Measurements from ENCODE around the gene PAPLN.

PAPLN gene

DNA sequence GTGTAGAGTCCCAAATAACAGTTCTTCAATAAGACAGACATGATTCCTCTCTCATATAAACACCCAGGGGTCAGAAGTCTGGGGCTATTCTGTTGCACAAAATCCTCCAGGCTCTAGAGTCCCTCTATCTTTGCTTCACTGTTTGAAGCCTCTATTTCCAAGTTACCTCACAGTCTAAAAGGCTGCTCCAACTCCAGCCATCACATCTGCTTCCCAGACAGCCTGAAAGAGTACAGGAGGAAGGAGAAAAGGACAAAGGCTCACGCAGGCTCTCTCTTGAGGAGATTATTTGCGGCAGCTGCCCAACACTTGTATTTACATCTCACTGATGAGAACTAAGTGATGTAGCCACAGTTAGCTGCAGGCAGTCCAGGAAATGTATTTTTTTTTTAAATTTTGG is 6.4 kb downstream of the PAPLN start:
- TF ChIP-seq EZH2 (IDR thresholded peaks at IDR 0.05; ENCODE audit: borderline replicate concordance, low read length) (no peak), CTCF (IDR thresholded peaks at IDR 0.05; ENCODE audit: low read length) (no peak)

GRCh38 chr14:73244541-73245290 is 7.4 kb downstream of the PAPLN start:
- peaks cover 7% of the 10 kb centered on the region; the same call in 1 of the 2 replicates for H3K27me3 ChIP-seq (ENCODE audit: insufficient read depth, low read length)
- no peak overlapping the region; the same call in 1 of the 2 replicates for H3K4me2 ChIP-seq (ENCODE audit: low read length)
- no peak overlapping the region for H3K9ac ChIP-seq (ENCODE audit: low read length)
- H3K9me3 ChIP-seq (ENCODE audit: low read length), result no peaks in the 10 kb centered on the region
- H2AFZ ChIP-seq (ENCODE audit: low read length), result no peak overlapping the region
- no peak for TF ChIP-seq EZH2 (IDR thresholded peaks at IDR 0.05; ENCODE audit: borderline replicate concordance, low read length)
- no peak for TF ChIP-seq CTCF (IDR thresholded peaks at IDR 0.05; ENCODE audit: low read length)
- no peaks in the 10 kb centered on the region for H3K79me2 ChIP-seq (ENCODE audit: insufficient read depth, low read length)
- no peak overlapping the region for H3K27ac ChIP-seq (ENCODE audit: low read depth, low read length, poor library complexity, severe bottlenecking)
- H3K4me1 ChIP-seq (ENCODE audit: insufficient read depth, low read length, severe bottlenecking), result peaks cover 43% of the 10 kb centered on the region
- no peak overlapping the region for H3K4me3 ChIP-seq (ENCODE audit: low read depth, low read length, poor library complexity, severe bottlenecking)
- H4K20me1 ChIP-seq (ENCODE audit: insufficient read depth, low read length), result no peaks in the 10 kb centered on the region
- H3K9me2 ChIP-seq (ENCODE audit: low read depth, low read length), result no peaks in the 10 kb centered on the region
- no peaks in the 10 kb centered on the region for H3K36me3 ChIP-seq (ENCODE audit: insufficient read depth, low read length)
- H3F3A ChIP-seq (ENCODE audit: insufficient read depth, low read length), result no peaks in the 10 kb centered on the region

More for the DNA sequence above, 6.4 kb downstream of the PAPLN start:
- H3K36me3 ChIP-seq (ENCODE audit: insufficient read depth, low read length), result no peaks in the 10 kb centered on the region
- H3K27ac ChIP-seq (ENCODE audit: low read depth, low read length, poor library complexity, severe bottlenecking), result no peak overlapping the region
- no peaks in the 10 kb centered on the region for H3K9me2 ChIP-seq (ENCODE audit: low read depth, low read length)
- H3K9ac ChIP-seq (ENCODE audit: low read length), result no peak overlapping the region
- peaks cover 39% of the 10 kb centered on the region for H3K4me1 ChIP-seq (ENCODE audit: insufficient read depth, low read length, severe bottlenecking)
- no peaks in the 10 kb centered on the region for H3K9me3 ChIP-seq (ENCODE audit: low read length)
- H3K79me2 ChIP-seq (ENCODE audit: insufficient read depth, low read length), result no peaks in the 10 kb centered on the region
- peaks cover 7% of the 10 kb centered on the region; the same call in 1 of the 2 replicates for H3K27me3 ChIP-seq (ENCODE audit: insufficient read depth, low read length)
- no peak overlapping the region for H3K4me3 ChIP-seq (ENCODE audit: low read depth, low read length, poor library complexity, severe bottlenecking)
- H3K4me2 ChIP-seq (ENCODE audit: low read length), result no peak overlapping the region
- H4K20me1 ChIP-seq (ENCODE audit: insufficient read depth, low read length), result no peaks in the 10 kb centered on the region
- H3F3A ChIP-seq (ENCODE audit: insufficient read depth, low read length), result no peaks in the 10 kb centered on the region
- H2AFZ ChIP-seq (ENCODE audit: low read length), result no peak overlapping the region

- Histone ChIP-seq H3K9me3 (ENCODE audit: low read length) (no peaks in the 10 kb centered on the region), H3K27ac (ENCODE audit: low read depth, low read length, poor library complexity, severe bottlenecking) (no peak overlapping the region), H3K9me2 (ENCODE audit: low read depth, low read length) (no peaks in the 10 kb centered on the region), H3K36me3 (ENCODE audit: insufficient read depth, low read length) (no peaks in the 10 kb centered on the region), H3K9ac (ENCODE audit: low read length) (peak overlapping the region; percentile 52; the same call in 1 of the 2 replicates), H3K4me1 (ENCODE audit: insufficient read depth, low read length, severe bottlenecking) (peaks cover 43% of the 10 kb centered on the region), H3K27me3 (ENCODE audit: insufficient read depth, low read length) (peaks cover 7% of the 10 kb centered on the region; the same call in 1 of the 2 replicates), H3F3A (ENCODE audit: insufficient read depth, low read length) (no peaks in the 10 kb centered on the region), H2AFZ (ENCODE audit: low read length) (0 out of 2 replicates have a peak overlapping the region, but pooled peaks have one; percentile 4), H3K4me2 (ENCODE audit: low read length) (peak overlapping the region; percentile 74), H4K20me1 (ENCODE audit: insufficient read depth, low read length) (no peaks in the 10 kb centered on the region), H3K79me2 (ENCODE audit: insufficient read depth, low read length) (no peaks in the 10 kb centered on the region), H3K4me3 (ENCODE audit: low read depth, low read length, poor library complexity, severe bottlenecking) (peak overlapping the region; percentile 62)
- TF ChIP-seq CTCF (IDR thresholded peaks at IDR 0.05; ENCODE audit: low read length) (no peak), EZH2 (IDR thresholded peaks at IDR 0.05; ENCODE audit: borderline replicate concordance, low read length) (no peak)
Observed at GRCh38 chr14:73245480-73246325, 8.4 kb downstream of the PAPLN start.
